ENCODE measurements around the gene GPN1.
"Not testable (repeated sequence)": the region's sequence is repeated elsewhere in the genome, so short reads cannot be mapped to it uniquely, and the experiment has no call there.

Gene GPN1

DNA sequence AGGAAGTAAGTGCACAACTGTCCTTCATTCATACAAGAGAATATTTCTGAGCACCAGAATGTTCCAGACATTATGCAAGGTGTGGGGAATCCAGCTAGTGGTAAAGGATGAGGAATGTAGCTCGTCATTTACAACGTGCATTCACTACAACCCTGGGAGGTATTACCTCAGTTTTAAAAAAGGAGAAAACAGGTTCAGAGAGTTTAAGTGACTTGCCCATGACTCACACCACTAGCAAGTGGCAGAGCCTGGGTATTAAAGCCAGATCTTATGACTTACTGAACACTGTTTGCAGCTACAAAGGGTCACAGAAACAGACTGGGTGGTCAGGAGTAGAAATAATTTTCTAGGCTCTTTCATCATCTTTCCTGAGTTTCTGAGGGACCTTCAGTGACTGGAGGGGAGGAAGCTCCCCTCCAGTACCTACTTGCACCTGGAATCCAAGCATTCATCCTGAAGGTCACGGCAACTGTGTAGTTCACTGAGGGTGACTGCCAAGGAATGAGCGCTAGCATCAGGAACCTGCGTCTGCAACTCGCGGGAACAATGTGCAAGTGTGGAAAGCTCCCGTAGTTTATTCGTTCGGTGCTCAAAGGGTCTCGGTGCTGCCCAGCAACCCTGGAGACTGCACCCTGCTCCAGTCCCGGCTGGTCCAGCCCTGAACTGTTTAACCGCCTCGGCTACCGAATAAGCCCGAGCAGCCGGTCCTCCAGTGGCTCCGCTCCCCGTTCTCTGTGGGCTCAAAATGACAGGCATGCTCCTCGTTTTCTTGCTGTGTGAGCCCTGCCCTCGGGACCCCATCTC is 685 bp upstream of the GPN1 start:
- DNase-seq (ENCODE audit: low read depth), result no peak

GRCh38 chr2:27630257-27630656 is 1.4 kb downstream of the GPN1 start:
- not testable (repeated sequence) for DNase-seq (ENCODE audit: low read depth)

DNA sequence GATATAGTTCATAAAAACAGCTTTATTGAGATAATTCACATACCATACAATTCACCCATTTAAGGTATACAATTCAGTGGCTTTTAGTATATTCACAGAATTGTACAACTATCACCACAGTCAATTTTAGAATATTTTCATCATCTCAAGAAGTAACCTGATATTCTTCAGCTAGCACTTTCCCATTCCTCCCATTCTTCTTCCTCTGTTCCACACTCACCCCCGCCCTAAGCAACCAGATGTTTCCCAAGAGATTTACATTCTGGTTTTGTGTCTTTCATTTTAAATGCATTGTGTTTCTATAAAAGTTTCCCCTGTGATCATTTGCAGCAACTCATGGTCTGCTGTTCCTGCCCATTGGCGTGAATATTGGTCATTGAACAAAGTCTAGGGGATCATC is 5.4 kb downstream of the GPN1 start:
- DNase-seq (ENCODE audit: low read depth), result no peak

GRCh38 chr2:27636766-27637165 is 7.9 kb downstream of the GPN1 start:
- no peak for DNase-seq (ENCODE audit: low read depth)

DNA sequence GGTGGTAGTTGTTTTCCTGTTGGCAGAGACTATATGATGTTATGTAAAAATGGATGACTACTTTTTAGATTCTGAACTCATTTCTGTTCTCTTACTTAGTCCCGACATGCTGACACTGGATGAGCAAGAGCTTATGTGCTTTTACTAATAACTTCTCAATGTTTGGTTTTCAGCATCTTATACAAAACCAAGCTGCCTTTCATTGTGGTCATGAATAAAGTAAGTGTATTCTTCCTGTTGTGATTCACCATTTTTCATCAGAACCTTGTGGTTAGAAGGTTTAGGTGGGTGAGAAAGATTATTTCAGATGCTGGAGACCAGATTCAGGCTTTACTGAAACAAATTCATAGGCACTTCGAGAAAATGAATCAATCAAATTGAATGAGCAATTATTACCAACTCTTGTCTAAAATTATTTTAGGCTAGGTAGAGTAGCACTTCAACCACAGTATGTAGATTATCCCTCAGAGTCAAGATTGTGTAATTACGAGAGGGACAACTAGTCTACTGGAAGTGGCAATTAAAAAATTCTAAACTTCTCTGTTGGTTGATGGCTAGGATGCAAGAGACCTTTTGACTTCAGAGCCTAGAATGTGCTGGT is 9.3 kb downstream of the GPN1 start:
- no peak for DNase-seq (ENCODE audit: low read depth)

DNA sequence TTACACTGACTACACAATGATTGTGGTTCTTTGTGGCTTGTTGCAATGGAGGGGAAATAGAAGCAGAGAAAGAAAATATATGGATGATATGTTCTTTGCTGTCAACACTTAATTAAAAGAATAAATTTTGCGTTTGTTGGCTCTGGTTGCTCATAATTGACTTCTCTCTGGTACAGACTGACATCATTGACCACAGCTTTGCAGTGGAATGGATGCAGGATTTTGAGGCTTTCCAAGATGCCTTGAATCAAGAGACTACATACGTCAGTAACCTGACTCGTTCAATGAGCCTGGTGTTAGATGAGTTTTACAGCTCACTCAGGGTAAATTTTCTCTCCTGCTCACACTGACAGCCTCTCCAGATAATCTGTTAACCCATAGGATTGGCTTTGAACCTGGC is 9.9 kb downstream of the GPN1 start:
- DNase-seq (ENCODE audit: low read depth), result no peak

DNA sequence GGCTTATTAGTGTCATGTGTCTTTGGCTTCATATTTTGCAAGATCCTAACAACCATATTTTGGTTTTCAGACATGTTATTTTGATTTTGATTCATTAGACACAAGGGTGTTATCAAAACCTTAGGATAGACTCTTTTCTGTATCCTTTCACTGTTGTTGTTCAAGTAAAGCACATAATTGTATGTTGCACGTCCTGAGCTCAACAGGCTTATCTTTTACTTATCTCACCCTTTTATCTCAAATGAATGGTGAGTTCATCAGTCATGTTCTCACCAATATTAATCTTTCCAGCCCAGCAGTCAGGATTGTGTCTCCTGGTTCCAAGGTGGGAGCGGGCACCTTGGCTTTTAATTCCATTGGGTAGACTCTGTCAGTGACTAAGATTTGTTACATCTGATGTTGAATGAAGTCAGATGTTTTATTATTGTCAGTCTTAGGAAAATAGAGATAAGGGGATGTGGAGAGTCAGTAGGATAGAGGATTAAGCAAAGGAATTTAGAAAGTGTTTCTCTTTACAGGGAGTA is 11.9 kb downstream of the GPN1 start:
- no peak for DNase-seq (ENCODE audit: low read depth)

- no peak for DNase-seq (ENCODE audit: low read depth)
Observed at GRCh38 chr2:27645197-27645596, 16.3 kb downstream of the GPN1 start.

DNA sequence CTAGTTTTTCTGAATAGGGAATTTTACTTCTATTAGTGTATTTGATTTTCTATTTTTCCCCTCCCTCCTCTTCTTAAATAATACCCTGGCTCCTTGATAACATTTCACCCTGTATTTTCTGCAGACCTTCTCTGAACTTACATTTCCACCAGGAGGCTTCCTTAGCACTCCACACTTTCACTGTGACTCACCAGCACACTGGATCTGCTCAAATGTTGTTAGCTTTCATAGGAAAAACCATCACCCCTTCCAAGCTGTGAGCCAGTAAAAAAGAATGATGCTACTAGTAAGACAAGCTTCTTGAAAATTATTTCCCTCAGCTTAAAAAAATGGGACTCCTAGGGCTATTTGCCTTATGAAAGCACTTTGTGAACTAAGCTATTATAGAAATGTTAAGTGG is 18.4 kb downstream of the GPN1 start:
- DNase-seq (ENCODE audit: low read depth), result no peak

GRCh38 chr2:27647737-27648136 is 18.9 kb downstream of the GPN1 start:
- no peak for DNase-seq (ENCODE audit: low read depth)

GRCh38 chr2:27651056-27651455 is 22.2 kb downstream of the GPN1 start:
- no peak for DNase-seq (ENCODE audit: low read depth)

GRCh38 chr2:27652341-27652740 is 23.5 kb downstream of the GPN1 start:
- DNase-seq (ENCODE audit: low read depth), result no peak

- no peak for DNase-seq (ENCODE audit: low read depth)
Observed at GRCh38 chr2:27652790-27653189, 23.9 kb downstream of the GPN1 start.

- DNase-seq (ENCODE audit: low read depth), result no peak
Observed at GRCh38 chr2:27653397-27653796, 24.5 kb downstream of the GPN1 start.

DNA sequence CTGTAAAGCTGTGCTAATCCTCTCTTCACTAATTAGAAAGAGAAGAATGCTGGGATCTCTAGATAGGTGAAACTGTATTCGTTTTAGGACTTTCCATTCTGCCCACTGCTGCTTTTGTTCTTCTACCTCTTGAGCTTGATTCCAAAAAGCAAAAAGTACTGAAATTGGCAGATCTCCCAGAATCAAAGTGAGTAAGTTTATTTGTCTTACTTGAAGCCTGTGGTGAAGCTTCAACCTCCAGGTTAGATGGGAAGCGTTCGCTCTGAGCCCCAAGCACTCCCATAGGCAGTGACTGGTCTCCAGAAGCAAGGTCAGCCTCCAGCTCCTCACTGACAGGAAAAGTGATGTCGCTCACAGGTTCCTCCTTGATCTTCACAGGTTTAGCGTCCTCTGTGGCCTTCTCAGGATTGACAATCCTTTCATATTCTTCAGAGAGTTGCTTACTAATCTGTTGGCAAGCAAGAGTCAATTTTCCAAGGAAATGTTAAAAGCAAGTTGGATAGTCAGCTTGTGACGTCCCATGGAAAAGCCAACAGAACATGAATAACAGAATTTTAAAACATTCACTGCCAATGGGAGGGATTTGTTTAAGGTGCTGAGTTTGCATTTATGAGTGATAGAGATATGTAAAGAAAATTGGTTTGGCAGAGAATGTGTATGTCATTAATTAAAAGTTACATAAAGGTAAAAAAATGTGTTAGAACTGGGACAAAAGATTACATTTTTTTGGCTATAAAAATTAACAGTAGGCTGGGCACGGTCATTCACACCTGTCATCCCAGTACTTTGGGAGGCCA is 26.5 kb downstream of the GPN1 start:
- no peak for DNase-seq (ENCODE audit: low read depth)

DNA sequence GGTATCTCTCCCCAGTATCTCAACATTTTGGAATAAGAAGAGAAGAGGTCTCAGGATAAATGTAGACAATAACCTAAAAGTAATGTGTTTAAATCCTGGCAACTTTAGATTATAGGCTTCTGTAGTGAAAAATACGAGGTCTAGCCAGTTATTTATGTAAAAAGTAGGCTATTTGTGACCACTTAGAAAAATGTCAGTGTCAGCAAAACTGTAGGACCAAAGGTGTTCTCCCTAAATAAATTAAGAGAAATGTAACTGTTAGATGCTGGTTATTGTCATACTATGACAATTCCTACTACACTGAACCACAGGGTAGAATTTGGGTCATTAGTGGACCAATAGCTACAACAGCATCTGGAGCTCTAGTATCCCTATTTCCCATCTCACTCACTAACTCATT is 32.5 kb downstream of the GPN1 start:
- DNase-seq (ENCODE audit: low read depth), result no peak

GRCh38 chr2:27663285-27664153 is 34.7 kb downstream of the GPN1 start, which contains the start of the genes SLC4A1AP and SUPT7L:
Gene SLC4A1AP (plus strand): TSS chr2:27663889. CDS start chr2:27663915, 26 bp downstream.
Gene SUPT7L (minus strand): TSS chr2:27663614. CDS start chr2:27662192, 1,422 bp downstream.
- peak; percentile 48 for DNase-seq (ENCODE audit: low read depth)

DNA sequence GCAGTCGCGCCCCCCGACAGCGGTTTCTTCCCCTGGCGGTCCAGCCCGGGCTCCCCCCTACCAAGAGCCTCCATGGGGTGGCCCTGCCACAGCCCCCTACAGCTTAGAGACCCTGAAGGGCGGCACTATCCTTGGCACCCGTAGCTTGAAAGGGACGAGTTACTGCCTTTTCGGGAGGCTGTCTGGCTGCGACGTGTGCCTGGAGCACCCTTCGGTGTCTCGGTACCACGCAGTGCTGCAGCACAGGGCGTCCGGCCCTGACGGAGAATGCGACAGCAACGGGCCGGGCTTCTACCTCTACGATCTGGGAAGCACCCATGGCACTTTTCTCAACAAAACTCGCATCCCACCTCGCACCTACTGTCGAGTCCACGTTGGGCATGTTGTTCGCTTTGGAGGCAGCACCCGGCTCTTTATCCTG is 35.3 kb downstream of the GPN1 start:
- no peak for DNase-seq (ENCODE audit: low read depth)

DNA sequence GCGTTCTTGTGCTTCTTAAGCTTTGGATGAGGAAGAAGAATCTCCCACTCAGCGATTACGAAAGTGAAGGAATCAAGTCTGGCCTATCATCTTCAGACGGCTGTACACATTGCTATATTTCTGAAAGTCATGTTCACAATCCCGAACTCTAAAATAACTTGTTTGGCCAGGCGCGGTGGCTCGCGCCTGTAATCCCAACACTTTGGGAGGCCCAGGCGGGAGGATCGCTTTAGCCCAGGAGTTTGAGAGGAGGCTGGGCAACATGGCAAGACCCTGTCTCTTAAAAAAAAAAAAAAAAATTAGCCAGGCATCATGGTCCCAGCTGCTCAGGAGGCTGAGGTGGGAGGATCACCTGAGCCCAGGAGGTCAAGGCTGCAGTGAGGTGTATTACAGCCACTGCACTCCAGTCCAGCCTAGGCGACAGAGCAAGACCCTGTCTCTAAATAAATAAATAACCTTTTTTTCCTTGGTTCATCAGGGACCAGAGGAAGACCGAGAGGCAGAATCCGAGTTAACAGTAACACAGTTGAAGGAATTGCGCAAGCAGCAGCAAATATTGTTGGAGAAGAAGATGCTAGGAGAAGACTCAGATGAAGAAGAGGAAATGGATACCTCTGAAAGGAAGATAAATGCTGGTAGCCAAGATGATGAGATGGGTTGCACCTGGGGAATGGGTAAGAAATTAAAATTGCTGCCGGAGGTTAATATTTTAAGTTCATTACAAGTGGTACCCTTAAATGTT is 35.9 kb downstream of the GPN1 start:
- DNase-seq (ENCODE audit: low read depth), result no peak

GRCh38 chr2:27667446-27667845 is 38.6 kb downstream of the GPN1 start:
- no peak for DNase-seq (ENCODE audit: low read depth)

- DNase-seq (ENCODE audit: low read depth), result no peak
Observed at GRCh38 chr2:27671235-27671634, 42.4 kb downstream of the GPN1 start.
